Measurements from ENCODE around the gene C21orf58.

The C21orf58 gene

GRCh38 chr21:46294647-46295176 lies 29.0 kb downstream of the C21orf58 start:
- DNase-seq (ENCODE audit: low read depth) = peak; percentile 54

DNA sequence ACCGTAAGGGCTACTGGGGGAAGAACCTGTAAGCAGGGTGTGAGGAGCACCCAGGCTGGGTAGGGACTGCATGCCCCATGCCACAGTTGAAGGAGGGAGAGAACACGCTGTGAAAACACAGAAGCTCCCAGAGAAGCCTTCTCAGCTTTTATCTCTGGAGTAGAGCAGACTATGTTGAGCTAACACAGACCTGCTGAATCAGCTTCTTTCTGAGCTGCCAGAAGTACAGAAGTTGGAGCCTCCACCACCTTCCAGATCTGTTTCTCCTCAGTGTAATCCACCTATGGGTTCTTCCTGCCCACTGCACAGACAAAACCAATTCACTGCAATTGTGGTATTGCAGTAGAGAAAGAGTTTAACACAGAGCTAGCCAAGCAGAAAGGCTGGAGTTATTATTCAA lies 32.1 kb downstream of the C21orf58 start:
- no peak for DNase-seq (ENCODE audit: low read depth)

GRCh38 chr21:46289655-46290179 lies 34.0 kb downstream of the C21orf58 start:
- DNase-seq (ENCODE audit: low read depth) = no peak

DNA sequence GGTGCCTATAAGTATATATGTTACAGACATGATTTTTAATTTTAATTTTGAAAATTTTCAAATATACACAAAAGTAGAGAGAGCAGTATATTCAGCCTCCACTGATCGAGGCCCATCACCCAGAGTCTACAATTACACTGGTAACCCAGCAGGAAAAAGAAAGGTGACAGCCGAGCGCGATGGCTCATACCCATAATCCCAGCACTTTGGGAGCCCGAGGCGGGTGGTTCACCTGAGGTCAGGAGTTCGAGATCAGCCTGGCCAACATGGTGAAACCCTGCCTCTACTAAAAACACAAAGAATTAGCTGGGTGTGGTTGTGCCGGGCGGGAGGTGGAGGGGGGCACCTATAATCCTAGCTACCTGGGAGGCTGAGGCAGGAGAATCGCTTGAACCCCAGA lies 36.1 kb downstream of the C21orf58 start:
- no peak for DNase-seq (ENCODE audit: low read depth)

- no peak for DNase-seq (ENCODE audit: low read depth)
These were observed 37.0 kb downstream of the C21orf58 start for GRCh38 chr21:46286648-46287002.

- DNase-seq (ENCODE audit: low read depth) = peak; percentile 91
These were observed 37.7 kb downstream of the C21orf58 start, which contains the start of gene YBEY for GRCh38 chr21:46285761-46286647. Gene YBEY, plus strand, starts transcription at chr21:46286342. Its CDS starts 572 bp downstream, at chr21:46286914.

- no peak for DNase-seq (ENCODE audit: low read depth)
These were observed 38.4 kb downstream of the C21orf58 start, which contains the start of gene MCM3AP for GRCh38 chr21:46285206-46285661. Gene MCM3AP, minus strand, starts transcription at chr21:46285611. Its CDS starts 325 bp downstream, at chr21:46285286.

- DNase-seq (ENCODE audit: low read depth) = no peak
These were observed 38.9 kb downstream of the C21orf58 start for GRCh38 chr21:46284733-46285132.

DNA sequence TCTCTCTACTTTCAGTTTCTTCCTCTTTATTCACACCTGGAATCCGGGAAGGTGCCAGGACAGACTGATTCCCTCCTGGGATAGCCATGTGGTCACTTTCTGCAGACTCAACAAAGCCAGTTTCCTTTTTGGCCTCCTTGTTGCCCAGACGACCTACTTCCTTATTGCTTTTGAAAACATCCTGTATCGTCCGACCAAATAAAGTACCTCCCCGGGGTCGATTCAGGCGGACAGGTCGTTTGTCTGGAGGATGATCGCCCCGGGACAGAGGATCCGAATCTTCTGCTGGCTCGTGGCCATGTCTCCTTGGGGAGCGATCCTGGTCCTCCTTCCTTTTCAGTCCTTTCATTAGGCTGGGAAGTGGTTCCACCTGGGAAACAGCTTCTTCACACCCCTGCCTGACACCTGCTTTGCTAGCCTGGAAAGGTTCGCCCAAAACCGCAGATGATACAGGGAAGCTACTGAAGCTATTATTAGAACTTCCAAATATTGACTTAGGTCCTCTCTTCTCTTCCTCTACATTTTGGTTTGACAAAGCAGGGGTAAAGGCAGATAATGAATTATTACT lies 39.5 kb downstream of the C21orf58 start:
- DNase-seq (ENCODE audit: low read depth) = no peak

DNA sequence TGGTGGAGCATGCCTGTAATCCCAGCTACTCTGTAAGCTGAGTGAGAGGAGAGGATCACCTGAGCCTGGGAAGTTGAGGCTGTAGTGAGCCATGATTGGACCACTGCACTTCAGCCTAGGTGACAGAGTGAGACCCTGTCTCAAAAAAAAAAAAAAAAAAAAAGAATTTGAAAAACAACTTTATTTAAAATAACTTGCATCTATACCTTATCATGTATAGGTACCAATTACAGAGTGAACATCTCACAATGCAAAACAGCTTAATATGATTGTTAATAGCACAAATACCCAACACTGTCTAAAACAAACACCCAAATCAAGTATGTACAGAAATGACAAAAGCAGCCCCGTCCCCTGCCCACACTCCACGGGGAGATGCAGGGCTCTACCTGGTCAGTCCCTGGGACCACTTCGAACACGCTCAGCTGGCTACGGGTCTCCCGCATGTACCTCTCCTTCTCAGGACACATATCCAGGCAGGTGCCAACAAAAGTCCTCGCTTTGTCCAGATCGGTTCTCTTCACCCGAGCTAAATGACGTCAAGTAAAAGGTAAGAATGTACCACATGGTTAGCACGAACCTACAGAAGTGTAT lies 48.8 kb downstream of the C21orf58 start:
- no peak for DNase-seq (ENCODE audit: low read depth)

GRCh38 chr21:46273341-46273740 lies 50.3 kb downstream of the C21orf58 start:
- no peak for DNase-seq (ENCODE audit: low read depth)

DNA sequence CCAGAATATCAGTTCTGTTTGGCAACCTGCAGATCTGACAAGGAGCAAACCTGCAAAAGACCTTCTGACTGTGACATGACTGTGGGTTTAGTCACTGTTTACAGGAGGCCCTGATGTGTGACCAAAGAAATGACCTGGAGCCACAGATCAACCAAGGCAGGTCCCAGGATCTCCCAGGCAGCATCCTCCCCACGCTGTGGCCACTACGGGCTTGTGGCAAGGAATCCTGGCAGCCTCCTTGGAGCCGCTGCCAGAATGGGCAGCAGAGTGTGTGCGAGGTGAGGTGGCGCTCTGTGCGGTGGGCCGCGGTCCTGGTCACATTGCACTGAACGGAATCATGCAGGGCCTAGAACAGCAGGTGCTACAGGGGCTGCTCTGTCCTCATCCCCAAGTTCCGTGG lies 54.2 kb downstream of the C21orf58 start:
- no peak for DNase-seq (ENCODE audit: low read depth)

DNA sequence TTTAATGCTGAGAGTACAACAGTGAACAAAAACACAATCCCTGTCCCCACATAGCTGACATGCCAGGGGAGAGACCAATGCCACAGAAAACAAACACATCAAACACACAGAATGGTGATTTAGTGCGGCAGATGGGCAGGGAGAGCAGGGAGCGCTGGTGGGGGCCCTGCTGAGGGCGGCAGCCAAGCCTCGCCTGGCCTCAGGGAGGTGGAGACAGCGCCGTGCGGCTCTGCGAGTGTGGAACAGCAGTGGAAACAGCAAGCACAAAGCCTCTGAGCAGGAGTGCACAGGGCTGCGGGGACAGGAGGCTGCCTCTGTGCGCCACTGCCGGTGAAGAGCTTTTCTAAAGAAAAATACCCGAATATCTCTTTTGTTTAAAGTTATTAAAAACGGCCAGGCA lies 55.3 kb downstream of the C21orf58 start:
- DNase-seq (ENCODE audit: low read depth) = no peak

DNA sequence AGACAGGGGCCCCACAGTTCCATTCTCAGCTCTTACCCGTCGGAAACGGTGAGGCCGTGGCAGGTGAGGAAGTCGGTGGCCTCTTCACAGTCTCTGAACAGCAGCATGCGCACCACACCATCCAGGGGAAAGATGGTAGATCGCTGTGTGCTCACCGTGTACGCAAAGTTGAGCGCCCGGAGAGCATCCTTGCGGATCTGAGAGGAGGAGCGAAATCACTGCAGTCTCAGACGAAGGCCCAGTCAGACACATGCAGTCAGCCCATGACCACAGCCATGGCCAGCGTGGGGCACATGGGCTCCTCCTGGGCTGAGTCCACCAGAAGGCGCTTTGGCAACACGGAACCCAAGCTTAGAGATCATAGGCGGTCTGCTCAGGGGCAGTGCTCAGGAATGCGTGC lies 56.7 kb downstream of the C21orf58 start:
- DNase-seq (ENCODE audit: low read depth) = no peak

DNA sequence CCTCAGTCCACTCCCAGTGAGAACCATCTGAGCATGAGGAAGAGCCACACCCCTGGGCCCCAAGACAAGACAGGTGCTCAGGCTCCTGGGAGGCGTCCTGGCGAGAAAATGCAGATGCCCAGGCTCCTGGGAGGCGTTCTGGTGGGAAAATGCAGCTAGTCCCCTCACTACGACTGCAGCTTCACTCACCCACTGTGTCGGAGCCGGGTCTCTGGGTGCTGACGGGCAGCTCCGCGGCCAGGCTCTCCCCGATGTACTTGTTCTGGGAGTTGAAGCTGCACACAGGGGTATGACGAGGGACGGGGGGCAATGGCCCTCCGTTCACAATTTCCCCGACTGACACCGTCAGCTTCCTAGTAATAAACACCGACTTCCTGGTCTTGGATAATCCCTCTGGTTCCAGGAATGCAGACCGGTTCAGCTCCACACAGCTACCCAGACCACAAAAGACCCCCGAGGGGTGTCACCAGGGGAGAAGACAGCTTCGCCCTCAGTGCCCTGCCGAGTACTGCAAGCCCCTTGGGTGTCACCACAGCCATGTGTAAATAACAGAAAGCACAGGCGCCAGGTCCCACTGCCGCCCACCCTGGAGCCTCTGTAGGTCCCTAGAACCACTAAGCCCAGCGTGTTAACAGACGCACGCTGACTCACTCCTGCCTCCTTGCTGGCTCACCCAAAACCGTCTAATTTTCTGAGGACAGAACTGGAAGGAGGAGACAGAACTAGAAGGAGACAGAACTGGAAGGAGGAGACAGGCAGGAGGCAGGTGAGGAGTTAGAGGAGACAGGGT lies 57.7 kb downstream of the C21orf58 start:
- DNase-seq (ENCODE audit: low read depth) = no peak

GRCh38 chr21:46264690-46265144 lies 59.0 kb downstream of the C21orf58 start:
- DNase-seq (ENCODE audit: low read depth) = no peak

- no peak for DNase-seq (ENCODE audit: low read depth)
These were observed 59.5 kb downstream of the C21orf58 start for GRCh38 chr21:46264046-46264689.

DNA sequence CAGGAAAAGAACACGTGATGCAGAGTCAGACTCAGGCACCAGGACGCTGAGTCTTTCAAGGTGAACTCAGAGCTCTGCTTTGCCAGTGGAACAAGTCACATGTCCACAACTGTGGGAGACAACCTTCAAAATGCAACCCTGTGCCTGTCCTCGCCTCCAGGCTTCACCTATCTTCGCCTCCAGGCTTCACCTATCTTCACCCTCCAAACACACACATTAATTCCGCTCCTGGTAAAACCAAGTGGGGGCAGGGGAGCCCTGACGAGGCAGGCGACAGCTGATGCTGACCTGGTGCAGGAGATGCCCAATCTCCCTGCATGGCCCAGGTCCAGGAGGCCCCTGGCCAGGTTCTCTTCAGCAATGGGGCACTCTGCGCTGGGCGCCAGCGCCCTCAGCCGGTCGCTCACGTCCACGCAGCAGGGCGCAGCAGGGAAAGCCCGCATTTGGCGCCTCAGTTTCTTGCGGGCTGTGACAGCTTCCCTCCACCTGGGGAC lies 67.1 kb downstream of the C21orf58 start:
- no peak for DNase-seq (ENCODE audit: low read depth)

DNA sequence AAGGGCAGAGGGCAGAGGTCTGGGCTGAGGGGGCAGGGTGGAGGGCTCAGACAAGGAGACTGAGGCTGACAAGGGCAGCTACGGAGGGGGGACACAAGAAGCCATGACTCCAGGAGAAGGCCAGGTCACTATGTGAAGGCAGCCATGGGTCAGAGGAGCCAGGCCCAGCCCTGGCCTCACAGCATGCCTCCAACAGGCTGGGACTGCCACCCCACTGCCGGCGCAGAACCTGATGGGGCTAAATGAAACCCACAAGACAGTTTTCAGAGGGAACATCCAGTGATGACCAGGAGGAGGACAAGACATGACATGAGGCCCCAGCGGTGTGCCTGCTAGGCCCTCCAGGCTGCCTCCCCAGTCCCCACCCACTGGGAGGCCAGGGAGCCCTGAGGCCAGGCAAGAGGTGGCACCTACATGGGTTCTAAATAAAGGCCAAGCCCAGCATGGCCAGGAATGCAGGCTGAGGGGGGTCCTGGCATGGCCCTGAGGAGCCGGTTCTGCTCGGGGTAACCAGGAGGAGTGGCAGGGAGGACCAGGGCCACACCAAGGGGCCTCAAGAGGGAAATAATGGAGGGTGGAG lies 67.8 kb downstream of the C21orf58 start:
- no peak for DNase-seq (ENCODE audit: low read depth)

DNA sequence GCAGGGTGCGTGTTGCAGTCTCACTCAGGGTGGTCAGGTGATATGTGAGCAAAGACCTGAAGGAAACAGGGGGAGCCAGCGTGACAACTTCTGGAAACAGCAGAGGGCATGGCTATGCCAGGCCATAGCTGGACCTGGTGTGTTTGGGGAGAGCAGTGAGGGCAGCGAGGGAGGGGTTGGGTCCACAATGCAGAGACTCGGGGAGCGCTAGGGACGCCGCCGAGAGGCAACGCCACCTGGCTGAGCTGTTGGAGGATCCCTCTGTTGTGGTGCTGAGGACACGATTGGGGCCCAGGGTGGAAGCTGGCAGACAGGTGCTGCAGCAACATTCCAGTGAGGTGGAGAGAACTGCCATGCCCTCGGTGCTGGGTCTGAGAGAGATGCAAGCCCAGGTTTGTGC lies 68.5 kb downstream of the C21orf58 start:
- DNase-seq (ENCODE audit: low read depth) = no peak
